HG03342 (cell line): ENCODE measurements around the gene ADAMTS8.

ENCODE experiments used
- ATAC-seq: cut with Tn5 transposase; IDR thresholded peaks from one replicate; pipeline ENCODE4 v1.9.1; 2021; ENCODE audit warnings: mild to moderate bottlenecking, moderate library complexity; ENCODE audit not compliant: unreplicated experiment

The ADAMTS8 gene

DNA sequence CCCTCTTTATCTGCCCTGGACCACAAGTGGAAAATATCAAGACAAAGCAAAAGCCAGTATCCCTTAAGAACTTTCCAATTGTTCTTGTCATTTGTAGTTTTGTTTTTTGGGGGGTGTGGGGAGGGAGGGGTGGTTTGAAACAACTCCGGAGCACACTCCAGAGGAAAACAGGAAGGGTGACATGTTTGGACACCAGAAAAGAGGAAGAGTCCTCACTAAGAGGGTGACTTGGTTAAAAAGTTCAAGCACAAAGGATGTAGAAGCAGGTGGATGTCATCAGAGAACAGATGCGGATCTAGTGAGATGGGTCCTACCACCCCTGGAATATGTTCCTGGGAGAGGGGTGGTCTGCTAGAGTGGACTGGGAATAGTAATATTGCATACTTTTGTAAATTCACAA lies 25.8 kb downstream of the ADAMTS8 start:
- ATAC-seq, result no peak

DNA sequence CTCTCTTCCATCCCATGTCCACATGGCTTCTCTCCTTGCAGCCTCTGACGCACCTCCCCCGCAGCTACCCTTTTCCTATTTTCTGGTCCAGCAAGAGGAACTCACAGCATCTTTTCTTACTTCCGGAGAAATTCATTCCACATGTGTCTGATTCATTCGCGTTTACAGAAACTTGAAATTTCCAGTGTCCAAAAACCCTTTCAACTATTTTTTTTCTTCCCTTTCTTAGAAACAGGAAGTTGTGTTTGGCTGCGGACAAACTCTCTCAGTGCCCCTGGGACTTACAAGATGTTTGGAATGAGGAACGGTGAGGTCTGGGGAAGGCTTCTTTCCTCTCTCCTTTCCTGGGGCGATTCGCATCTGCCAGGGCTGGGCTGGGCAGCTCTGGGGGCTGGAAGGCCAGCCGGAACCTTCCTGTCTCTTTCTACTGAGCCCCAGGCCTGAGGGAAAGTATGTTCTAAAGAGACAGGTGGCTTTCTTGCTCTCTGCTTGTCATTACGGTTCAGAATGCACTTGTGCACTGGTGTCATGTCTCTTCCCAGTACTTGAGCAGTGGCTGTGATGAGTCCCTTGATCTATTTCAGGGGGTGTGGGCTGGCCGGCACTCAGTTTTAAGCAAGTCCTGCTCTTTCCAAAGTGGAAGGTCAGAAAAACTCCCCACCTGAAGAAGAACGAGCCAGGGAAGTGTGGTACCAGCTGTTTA lies 27.5 kb downstream of the ADAMTS8 start:
- ATAC-seq, result no peak

DNA sequence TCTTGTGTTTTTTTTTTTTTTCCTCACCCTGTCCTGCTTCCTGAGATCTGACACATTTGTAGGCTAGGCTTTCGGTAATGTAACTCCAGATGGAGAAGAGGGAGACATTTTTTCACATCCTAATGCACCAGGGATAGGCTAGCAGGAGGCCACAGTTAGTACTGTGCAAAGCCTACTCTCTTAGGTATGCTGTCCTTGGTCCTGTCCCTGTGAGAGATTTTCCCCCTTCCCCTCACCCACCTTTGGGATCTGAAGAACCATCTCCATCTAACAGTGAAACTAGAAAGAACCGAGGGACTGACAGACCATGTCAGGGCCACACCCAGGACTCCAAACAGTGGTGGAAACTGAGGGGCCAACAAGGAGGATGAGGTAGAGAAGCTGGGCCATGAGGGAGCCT lies 29.2 kb downstream of the ADAMTS8 start:
- no peak for ATAC-seq

DNA sequence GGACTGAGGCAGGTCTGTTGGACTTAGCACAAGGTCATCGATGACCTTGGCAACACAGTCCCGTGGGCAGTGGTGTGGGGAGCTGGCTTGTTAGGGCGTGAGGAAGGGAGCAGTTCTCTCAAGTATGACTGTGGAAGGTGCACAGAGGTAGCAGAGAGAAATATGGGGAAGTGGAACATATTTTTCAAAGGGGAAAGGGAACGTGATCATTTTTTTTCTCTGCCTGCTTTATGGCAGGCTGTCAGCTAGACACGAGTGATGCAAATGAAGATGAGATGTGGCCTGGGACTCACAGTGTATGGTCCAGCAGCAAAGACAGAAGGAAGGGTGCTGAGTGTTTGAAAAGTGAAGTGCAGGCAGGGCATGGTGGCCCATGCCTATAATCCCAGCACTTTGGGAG lies 30.6 kb downstream of the ADAMTS8 start:
- ATAC-seq, result no peak

DNA sequence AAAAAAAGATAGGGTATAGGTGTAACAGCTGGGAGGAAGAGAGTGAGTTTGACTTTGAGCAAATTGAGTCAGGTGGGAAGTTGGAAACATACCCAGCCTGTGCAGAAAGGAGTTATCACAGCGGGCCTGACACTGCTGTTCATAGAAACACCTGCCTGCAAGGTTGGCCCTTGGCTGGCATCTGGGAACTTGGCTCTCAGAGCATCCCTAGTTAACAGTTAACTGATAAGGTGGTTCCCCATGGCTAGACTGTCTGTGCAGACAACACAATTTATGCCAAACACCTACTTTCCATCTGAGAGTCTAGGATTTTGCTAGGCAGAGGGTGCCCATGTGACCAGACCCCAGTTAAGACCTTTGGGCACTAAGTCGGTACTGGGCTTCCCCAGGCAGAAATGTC lies 31.4 kb downstream of the ADAMTS8 start:
- ATAC-seq, result no peak

DNA sequence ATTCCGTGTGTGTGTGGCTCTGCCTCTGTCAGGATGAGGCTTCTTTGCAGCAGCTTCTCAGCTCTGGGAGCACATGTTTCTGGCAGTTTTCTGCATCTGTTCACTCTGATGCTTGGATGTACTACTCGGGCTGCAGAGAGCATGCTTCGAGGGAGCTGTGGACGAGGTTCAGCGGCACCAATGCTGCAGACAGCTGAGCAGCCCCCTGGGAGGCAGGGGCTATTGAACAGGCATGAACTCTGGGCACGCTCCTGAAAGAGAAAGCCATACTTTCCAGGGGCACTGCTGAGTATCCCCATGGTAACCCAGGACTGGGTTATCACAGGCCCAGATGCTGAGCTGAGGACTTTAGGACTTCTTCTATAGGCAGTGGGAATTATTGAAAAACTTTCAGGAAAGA lies 33.8 kb downstream of the ADAMTS8 start:
- ATAC-seq, result no peak

DNA sequence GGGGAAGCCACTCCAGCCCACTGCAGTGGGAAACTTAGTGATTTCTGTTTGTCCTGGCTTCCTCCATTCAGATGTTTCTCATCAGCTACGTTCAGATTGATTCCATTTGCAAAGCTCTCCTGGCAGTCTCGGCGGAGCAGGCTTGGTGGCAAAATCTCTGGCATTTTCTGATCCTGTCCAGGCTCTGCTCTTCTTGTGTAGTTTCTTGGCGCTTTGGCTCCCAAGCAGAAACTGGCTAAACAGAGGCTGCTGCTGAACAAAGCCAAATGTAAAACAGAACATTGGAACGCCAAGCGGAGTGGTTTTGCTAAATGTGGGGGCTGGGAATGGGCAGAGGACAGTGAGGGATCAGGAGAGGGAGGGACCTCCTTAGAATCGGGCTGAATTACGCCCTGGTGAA lies 36.7 kb downstream of the ADAMTS8 start:
- no peak for ATAC-seq

DNA sequence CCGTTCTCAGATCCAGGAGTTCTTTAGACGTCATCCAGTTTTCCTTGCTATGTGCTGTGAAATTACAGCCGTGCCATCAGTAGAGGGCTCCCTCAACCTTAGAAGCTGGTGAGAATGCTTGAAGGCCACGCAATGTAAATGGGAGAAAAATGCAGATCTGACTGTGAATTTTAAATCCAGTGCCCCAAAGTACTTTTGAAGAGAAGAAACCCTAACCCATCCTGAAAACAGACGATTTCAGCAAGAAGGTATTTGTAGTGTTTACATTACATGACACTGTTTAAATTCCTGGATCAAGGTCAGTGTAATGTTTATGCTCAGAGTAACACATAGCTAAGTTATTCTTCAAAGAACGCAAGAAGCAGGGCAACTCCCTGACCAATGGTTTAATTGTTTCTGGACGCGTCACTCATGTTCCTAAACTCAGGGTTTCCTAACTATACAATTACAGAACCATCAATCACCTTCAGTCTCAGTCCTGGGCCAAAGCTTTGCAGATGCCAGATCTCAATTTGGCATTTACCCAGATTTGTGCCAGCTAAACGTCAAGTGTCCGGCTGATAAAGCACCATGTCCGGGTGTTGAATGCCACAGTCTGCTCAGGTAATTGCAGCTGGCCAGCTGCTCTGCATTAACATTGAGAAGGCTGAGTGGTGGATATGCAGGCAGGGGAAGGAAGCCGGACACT lies 38.2 kb downstream of the ADAMTS8 start:
- no peak for ATAC-seq

DNA sequence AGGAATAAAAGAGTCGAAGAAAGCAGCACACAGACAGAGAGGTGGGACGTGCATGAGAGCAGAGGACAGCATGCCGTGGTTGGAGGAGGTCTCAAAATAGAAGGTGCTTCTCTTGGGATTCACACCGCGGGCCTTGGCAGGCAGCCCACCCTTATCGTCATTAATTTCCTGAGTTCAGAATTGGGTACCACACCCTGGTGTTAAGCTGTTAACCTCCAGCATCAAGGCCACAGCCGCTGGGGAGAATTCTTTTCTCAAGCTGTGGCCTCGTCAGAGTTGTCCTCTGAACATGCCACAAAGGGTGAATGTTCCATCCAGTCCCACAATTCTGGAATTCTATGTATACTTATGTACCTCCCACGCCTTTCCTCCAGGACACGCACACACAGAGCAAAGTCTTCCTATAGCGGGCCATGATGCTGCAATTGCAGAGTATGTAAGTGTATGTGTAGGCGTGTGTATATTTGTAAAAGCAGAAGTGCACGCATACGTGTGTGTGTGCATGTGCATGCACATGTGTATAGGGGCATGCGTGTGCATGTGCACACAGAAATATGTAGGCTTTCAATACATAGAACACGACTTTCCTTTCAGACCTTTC lies 39.0 kb downstream of the ADAMTS8 start:
- ATAC-seq, result no peak

DNA sequence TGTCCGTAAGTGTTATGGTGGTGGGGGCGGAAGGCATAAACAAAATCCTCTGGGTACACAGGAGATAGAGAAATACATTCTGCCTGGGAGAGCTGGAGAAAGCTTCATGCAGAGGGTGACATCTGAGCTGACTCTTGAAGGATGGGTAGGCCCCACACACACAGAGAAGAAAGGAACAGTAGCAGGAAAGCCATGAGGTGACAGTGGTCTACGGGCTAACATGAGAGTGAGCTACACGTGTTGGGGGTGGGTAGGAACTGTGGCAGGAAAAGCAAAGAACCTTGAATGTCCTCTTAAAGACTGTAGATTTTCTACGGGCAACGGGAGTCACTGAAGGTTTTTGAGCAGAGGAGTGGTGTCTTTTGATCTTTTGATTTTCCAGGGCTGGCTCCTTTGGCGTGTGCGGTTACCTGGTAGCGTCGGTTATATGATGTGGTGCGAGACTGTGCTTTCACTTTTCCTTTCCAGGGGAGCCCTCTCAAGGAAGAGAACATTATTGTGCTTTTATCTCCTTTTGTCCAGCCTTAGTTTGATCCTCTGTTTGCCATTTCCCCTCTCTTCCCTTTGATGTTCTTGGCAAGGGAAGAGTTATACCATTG lies 39.7 kb downstream of the ADAMTS8 start:
- ATAC-seq, result no peak

DNA sequence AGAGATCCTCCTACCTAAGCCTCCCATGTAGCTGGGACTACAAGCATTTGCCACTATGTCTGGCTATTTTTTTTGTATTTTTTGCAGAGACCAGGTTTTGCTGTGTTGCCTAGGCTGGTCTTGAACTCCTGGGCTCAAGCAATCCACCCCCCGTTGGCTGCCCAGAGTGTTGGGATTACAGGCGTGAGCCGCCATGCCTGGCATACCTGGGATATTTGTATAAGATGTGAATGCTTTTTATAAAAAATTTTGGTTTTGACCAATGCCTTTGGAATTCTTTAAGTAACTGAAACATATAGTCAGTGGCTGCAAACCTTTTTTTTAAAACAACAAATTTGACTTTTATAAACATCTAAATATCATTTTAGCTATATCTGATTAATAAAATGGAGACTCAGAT lies 42.4 kb downstream of the ADAMTS8 start:
- no peak for ATAC-seq

DNA sequence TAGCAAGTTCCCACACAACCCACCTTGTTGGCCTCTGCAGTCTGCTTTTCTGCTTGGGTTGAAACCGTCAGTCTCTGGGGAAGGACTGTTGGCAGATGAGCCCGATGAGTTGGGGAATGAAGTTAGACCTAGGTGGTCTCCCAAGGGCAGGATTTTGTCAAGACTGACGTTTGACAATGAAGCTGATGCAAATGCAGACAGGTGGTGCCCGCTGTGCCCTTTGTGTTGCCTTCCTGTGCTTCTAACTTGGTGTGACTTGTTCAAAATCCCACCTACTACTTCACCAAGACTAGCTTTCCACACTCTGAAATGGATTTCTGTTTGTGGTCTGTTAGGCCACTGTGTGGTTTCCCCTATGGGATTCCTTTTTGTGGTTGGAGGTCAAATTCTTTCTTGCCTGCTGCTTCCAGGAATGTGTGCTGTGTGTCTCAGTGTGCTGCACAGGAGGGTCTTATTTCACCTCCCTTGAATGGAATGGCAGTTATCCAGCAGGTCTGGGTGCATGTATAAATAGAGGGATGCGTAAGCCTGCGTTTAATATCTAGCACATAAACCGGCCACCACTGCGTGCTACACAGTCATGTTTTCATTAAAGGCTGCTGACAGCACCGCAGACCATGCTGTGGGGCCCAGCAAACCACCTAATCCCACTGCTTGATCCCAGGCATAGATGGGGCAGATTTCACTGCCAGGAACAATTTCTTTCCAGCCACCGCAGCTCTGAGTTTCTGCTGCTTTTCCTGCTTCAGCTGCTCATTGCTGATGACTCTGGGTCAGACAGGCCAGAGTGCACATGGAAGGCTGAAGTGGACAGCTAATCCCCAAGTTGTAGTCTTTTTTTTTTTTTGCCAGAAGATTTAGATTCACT lies 44.8 kb downstream of the ADAMTS8 start:
- ATAC-seq, result no peak

DNA sequence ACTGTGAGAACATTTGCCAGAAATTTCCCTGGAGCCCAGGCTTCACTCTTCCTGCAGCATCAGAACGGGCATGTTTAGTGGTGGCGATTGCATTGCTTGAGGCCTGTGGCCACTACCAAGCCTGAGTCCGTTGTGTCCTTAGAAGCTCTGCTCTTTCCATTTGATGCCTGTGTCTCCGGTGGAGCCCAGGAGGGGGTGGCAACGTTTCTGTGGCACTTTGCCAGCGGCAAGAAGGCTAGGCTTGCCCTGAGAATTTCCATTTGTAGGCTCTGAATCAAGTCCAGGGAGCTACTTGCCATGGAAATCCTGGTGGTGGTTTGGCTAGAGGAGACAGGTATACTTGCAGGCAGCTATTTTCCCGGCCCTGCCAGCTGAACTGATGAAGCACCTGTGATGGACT lies 47.1 kb downstream of the ADAMTS8 start:
- ATAC-seq, result no peak

DNA sequence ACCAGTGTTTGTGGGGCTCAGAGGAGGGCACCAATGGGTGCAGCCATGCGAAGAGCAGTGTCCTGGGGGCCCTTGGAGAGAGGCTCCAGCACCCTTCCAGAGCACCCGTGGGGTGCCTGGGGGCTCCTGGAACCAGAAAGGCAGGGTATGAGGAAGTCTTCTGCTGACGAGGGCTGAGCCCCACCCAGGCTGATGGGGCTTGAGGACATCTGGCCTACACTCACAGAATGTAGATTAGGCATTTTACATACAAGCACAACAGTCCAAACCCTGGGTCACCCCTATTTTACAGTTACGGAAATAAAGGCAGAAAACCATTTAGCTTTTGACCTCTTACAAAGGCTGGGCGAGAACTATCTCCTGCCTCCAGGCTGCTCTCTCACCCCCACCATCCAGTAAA lies 47.6 kb downstream of the ADAMTS8 start:
- ATAC-seq, result no peak

DNA sequence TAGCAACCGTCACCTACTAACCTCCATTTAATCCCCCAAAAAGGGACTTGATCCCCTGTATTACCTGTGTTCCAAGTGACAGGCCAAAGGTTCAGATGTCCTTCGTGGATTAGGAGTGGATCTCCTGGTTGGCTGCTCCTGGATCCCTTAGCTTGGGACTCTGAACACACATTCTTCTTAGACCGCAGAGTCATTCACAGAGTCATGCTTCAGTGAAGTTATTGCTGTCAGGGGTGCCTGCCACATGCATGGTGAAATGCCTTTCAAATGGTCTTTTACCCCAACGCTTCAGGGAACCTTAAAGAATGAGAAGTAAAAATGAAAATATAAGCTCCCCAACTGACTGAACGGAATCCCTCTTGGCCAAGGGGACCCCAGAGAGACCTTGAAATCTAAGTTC lies 49.1 kb downstream of the ADAMTS8 start:
- ATAC-seq, result no peak

DNA sequence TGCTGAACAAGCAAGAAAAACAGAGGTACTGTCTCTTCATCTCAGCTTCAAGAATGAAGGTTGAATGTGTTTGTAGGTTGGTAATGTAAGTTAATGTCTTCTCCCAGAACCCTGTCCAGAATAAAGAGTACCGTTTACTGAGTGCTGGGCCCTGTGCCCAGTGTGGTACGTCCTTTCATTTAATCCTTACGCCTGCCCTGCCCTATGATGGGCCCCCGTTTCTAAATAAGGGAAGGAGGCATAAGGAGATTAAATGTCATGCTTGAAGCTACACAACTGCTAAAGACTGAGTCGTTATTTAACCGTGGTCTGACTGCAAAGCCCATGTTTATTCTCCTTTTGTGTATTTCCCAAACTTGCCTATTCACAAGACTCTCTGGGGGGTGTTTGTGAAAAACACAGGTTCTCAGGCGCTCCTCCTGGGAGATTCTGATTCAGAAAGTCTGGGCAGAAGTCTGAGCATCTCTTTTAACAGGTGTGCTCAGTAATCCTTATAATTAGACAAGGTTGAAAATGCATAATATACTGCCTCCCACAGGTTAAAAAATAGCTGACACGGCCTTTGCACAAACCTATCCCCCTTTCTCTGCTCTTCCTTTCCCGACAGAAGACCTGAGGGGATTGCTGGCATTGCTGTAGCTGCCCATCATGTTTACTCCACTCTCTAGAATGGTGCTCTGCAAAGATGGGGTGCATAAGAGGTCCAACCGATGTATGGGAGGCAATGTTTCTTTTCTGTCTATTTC lies 57.4 kb downstream of the ADAMTS8 start:
- ATAC-seq, result no peak

DNA sequence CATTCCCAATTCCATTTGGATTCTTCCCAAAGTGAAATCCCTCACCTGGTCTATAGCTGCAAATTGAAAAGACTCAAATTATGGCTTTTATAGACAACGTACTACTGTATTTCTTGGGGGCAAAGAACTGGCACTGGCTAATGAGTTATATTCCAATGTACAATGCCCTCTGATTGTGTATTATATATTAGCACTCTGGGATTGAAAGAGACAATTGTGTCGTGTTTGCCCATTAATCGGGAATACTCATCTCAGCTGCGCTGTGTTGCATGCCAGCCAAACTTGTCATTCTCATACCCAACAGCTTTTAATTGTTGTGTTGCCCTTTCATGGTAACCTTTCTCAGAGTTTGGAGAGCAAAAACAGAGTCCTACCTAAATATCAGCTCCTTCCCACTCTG lies 58.7 kb downstream of the ADAMTS8 start:
- no peak for ATAC-seq

DNA sequence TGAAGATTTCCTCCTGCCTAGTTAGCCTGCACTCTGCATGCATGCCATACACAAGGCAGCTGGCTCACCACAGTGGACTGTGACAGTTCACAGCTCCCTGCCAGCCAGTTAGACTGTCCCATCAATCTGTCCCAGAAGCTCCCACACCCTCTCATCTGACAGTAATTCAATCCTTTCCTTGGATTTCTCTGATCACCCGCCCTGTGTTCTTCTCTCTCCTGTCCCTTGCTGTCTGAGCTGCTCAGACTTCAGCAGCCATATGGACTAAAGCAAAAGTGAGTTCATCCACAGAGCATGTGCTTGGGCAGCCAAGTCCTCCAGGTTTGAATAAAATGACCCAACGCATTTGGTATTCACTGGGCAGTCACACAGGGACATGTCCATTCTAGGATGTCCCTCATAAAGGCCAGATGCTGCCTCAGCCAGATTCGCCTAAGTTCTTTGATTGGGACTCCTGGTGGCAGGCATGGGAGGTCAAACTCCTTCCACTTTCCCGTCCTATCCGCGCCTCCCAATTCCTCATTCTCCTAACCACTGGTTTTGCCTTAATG lies 59.2 kb downstream of the ADAMTS8 start:
- ATAC-seq, result no peak

DNA sequence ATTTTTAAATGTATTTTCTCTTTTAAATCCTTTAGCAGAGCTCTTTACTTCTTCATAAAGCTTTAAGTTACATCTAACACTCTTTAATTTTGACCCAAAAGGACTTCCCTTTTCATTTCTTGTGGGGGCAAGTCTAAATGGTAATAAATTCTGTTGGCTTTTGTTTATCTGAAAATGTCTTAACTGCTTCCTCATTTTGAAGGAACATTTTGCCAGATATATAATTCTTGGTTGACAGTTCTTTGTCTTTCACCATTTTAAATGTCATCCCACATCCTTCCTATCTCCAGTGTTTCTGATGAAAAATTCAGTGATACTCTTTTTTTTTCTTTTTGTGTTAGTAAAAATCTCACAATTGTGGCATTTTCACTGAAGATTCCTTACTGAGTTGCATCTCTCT lies 69.0 kb downstream of the ADAMTS8 start:
- ATAC-seq, result no peak

DNA sequence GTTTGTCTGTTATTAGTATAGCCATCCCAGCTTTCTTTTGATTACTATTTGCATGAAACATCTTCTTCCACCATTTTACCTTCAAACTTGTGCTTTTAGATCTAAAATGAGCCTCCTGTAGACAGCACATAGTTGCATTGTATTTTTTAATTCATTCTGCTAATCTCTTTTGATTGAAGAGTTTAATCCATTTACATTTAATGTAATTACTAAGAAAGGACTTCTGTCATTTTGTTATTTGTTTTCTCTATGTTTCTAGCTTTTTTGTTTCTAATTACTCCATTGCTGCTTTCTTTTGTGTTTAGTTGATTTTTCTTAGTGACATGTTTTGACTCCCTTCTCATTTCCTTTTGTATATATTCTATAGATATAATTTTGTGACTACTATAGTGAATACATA lies 70.0 kb downstream of the ADAMTS8 start:
- ATAC-seq, result no peak
